Measurements from ENCODE around the gene AKNA.

DNA sequence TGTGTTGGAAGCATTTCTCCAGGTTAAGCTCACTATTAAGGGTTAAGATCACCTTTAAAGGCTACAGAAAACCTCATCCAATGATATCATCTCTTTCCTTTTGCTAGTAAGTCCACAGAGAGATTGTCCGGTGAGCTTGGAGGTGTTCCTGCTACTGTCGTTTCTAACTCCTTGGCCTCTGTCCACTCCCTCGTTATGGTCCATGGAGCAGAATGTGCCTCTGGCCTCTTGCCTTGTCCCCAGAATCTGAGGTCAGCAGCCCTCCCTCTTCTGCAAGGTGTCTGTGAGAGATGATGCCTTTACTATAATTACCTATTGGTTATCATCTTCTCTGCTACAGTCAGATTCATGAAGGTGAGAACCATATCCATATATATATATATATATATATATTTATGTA is 43.1 kb downstream of the AKNA start:
- TF ChIP-seq POLR2A (IDR thresholded peaks at IDR 0.05), result no peak
- TF ChIP-seq, protein P1, sequence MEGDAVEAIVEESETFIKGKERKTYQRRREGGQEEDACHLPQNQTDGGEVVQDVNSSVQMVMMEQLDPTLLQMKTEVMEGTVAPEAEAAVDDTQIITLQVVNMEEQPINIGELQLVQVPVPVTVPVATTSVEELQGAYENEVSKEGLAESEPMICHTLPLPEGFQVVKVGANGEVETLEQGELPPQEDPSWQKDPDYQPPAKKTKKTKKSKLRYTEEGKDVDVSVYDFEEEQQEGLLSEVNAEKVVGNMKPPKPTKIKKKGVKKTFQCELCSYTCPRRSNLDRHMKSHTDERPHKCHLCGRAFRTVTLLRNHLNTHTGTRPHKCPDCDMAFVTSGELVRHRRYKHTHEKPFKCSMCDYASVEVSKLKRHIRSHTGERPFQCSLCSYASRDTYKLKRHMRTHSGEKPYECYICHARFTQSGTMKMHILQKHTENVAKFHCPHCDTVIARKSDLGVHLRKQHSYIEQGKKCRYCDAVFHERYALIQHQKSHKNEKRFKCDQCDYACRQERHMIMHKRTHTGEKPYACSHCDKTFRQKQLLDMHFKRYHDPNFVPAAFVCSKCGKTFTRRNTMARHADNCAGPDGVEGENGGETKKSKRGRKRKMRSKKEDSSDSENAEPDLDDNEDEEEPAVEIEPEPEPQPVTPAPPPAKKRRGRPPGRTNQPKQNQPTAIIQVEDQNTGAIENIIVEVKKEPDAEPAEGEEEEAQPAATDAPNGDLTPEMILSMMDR (IDR thresholded peaks at IDR 0.05), result no peak
